GM19193 (cell line): ENCODE results near the gene ZNF408.

ENCODE experiments used
- POLR2A ChIP-seq: IDR thresholded peaks from 4 replicates; pipeline ENCODE4 v1.6.1; 2011; ENCODE audit not compliant: insufficient read depth, insufficient read length; ENCODE audit errors: extremely low read depth

The ZNF408 gene

DNA sequence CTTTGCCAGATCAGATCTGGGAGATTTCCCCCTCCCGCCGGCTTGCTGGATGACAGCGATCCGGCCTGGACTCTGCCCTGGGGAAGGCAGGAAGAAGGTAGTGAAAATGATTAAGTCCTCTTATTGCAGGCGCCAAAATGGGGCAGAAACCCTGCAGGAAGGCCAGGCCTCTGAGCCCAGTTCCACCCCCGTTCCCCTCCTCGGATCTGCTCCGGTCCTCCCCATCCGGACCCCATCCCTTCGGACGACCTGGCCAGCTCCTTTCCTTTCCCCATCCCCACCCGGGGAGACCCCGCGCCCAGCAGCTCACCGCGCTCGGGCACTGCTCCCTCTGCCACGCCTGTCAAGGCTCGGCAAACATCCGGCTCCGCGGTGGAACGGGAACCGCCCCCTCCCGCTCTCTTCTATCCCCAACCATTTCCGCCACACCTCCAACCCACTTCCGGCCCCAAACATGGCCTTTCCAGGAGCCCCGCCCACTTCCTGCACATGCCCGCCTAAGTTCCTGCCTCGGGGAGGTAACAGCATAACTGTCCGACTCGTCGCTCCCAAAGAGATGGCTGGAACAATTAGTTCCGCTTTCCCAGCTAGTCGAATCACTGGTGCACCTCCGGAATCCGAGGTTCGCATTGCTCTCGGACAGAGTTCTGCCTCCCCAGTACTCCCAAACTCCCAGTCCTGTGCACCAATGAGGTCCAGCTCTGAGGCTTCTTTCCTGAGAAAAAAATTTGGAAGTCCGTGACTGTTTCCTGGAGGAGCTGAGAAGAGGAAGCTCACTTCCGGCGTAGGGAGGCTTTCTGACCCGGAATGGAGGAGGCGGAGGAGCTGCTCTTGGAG lies at the start of gene ZNF408, which contains the start of gene ARHGAP1:
TSS of gene ZNF408 (plus strand) at position 791 of the 837 bp plus-strand sequence. CDS start at position 808, 17 bp downstream.
TSS of gene ARHGAP1 (minus strand) at position 379 of the 837 bp plus-strand sequence. CDS start 4,512 bp downstream, outside the sequence.
- TF ChIP-seq POLR2A, result peak; percentile 85

DNA sequence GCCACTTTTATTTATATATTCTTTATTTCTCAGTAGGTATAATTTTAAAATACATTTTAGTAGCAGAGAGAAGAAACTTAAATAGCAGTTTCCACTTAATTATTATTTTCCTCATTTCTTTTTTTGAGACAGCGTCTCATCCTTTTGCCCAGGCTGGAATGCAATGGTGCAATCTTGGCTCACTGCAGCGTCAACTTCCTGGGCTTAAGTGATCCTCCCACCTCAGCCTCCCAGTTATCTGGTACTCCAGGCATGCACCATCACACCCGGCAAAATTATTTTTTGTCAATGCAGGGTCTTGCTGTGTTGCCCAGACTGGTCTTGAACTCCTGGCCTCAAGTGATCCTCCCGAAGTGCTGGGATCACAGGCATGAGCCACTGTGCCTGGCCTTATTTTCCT lies 45.2 kb upstream of the ZNF408 start:
- no peak for TF ChIP-seq POLR2A

DNA sequence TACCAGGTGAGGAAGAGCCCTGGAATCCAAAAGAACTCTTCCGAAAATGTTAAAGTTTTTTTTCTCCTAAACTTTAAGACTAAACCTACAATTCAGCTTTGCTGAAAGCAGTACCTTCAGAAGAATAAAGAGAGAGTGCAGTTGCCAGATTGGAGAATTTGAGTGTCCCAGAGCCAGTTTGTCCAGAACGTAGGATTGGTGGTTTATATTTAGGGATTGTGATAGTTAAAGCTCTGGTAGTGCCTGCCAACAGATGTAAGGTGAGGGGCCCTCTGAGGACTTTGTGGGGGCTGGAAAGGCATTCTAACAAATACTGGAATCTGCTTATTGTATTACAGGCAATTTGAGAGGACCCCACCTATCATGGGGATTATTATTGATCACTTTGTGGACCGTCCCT lies 43.6 kb upstream of the ZNF408 start:
- no peak for TF ChIP-seq POLR2A

DNA sequence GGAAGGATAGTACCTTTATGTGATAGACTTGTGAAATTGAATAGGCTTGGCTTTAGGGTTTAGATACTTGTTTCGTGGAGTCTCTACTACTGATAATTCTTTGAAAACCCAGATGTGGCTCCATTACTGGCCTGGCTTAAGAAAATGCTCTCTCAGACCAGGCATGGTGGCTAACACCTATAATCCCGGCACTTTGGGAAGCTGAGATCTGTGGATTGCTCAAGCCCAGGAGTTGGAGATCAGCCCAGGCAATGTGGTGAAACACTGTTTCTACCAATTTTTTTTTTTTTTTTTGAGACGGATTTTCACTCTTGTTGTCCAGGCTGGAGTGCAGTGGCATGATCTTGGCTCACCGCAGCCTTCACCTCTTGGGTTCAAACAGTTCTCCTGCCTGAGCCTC lies 42.6 kb upstream of the ZNF408 start:
- no peak for TF ChIP-seq POLR2A

DNA sequence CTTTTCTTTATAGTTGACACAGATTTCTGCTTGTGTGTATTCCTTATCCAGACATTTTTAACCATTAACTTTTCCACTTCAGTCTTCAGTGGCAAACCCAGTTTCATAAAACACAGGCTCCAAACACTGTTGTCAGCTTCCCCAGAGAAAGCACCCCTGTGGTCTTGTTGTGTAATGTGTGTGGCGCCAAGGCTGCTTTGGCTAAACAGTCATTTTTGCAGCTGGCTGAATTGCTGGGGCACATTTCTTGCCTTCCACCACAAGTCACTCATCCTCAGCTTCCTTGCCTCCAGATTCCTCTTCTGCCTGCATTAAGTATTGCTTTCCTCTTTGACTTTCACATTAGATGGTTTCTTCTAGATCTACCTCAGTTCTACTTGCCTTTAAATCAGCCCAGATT lies 40.9 kb upstream of the ZNF408 start:
- TF ChIP-seq POLR2A, result no peak

DNA sequence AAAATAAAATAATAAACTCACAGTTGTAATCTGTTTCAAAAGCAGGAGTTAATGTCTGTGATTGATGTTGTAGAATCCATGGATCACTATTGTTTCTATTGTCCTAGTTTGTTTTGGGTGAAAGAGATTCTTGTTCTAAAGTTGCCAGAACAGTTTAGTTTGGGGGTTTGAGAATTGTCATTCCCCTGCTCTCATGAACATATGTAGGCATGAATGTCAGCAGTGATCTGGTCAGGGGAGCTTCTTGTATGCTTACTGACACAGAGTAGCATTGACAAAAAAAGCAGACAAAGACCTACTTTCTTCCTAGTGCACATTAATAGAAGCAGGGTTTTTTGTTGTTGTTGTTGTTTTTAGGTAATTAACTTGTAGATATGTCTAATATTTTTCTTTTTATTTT lies 39.0 kb upstream of the ZNF408 start:
- TF ChIP-seq POLR2A, result no peak

DNA sequence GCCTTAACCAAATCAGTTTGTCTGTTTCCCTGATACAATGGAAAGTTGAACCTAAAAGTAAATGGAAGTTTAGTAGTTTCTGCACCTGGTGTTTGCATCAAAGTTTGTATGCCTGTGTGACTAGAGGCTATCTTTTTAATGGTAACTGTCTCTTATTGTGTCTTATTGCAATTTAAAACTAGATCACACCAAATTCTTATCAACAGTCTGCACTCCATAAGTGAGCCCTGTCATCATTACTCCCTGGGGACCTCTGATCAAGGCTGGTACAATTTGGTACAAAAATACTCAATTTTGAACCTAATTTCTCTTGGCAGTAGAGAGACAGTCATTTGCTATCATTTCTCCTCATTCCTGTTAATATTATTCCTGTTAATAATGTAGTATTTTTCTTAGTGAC lies 38.5 kb upstream of the ZNF408 start:
- TF ChIP-seq POLR2A, result no peak

DNA sequence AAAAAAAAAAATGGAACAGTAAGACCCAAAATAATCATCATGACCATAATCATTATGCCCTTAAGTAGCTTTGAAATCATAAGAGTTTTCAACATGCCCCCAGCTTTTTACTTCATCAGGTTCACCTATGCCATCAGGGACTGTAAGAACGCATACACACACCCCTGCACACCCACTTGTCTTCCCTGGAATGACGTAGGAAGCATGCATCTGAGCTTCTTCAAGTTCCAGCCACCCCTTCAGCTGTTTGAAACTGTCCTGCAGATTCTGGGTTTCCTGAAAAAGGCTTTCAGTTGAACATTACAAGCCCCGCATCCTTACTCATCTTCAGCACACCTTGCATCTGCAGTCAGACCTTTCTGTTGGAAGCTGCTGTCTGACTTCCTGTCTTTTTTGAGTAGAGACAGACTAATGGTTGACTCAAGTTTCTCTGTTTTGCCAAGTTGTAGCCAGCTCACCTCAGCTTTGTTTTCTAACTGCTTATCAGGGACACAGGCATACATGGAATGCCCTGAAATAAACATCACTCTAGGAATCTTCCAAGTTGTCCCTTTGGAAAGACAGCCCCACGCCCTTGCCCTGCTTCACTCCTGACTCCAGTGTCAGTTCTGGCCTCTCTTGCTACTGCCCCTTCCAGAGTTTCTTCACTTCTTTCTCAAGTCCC lies 37.4 kb upstream of the ZNF408 start:
- no peak for TF ChIP-seq POLR2A

DNA sequence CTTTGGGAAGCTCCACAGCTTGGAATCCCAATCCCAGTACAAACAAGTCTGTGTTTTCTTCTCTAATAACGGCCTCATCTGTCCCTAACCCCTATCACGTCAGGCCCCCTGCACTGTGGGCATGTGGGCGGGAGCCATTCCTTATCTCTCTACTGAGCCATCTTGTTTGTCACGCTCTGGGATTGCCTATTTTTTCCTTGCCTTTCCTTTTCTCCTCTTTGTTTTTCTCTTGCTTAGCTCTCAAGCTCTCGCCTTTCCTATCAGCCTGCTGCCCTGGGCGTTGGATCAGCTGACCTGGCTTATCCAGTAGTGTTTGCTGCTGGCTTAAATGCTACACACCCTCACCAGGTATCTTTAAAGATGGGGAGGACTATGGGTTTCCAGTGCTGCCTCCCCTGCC lies 36.2 kb upstream of the ZNF408 start:
- TF ChIP-seq POLR2A, result no peak

DNA sequence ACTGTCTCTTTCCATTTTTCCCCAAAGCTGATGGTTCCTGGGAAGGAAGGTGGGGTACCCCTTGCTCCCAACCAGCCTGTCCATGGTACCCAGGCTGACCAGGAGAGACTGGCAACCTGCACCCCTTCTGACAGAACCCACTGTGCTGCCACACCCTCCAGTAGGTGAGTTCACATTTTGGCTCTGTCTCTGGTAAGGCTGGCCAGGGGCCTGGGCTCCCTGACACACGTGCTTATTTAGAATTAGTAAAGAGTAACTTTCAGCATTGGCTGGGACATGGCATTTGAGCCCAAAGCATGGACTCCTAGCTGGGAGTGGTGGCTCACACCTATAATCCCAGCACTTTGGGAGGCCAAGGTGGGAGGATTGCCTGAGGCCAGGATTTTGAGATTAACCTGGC lies 35.5 kb upstream of the ZNF408 start:
- TF ChIP-seq POLR2A, result no peak

DNA sequence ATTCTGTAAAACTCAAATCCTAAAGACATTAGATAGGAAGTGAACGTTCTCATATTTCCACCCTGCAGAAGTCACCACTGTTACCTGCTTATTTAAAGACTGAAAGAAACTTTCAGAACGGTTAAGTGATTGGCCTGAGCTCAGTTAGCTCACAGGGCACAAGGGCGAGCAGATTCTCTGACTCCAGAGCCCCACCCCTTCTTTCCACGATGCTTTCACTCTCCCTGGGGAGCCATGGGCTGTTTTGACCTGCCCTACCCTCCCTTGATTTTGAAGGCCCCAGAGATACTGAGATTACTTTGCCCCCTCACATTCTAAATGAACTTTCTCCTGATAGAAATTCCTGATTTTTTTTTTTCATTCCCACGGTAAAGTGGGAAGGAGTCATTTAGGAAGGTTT lies 34.3 kb upstream of the ZNF408 start:
- no peak for TF ChIP-seq POLR2A

DNA sequence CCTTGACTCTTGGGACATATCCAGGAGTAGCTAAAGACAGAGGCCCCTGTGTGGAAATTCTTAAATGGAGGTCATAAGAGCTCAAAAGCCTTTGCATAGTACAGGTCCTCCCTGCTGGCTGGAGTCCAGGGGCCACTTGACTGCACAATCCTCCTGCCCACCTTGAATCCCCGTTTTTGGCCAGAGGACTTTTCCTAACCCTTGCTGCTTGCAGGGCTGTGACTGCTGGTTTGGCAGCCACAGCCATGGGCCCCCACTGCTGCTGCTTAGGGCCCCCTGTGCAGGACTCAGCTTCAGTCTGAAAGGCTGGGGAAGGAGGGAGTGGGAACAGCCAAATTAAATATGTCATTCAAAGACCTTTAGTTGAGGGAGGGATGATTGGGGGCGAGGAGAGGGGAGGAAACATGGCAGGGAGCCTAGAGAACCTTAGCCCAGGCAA lies 33.8 kb upstream of the ZNF408 start:
- TF ChIP-seq POLR2A, result no peak

DNA sequence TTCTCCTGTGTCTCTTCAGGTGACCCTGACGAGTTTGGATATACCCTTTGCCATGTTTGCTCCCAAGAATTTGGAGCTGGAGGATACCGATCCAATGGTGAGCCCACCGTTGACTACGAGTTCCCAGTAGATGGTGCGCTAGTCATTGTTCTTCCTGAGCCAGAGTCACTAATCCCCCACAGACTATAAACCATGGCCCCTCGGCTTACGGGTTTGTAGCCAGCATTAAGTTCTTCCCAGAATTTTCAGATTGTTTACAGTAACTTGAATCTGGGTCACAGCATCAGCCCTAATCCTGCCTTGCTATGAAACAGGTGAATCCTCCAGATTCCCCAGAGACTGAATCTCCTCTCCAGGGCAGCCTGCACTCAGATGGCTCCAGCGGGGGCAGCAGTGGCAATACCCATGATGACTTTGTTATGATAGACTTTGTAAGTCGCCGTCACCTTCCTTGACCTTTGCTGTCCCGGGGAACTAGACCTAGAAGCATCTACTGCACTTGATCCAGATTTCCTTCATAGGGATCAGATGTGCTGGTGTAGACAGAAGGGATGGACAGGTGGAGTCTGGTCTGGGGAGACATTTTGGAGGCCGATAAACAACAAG lies 32.2 kb upstream of the ZNF408 start:
- no peak for TF ChIP-seq POLR2A

DNA sequence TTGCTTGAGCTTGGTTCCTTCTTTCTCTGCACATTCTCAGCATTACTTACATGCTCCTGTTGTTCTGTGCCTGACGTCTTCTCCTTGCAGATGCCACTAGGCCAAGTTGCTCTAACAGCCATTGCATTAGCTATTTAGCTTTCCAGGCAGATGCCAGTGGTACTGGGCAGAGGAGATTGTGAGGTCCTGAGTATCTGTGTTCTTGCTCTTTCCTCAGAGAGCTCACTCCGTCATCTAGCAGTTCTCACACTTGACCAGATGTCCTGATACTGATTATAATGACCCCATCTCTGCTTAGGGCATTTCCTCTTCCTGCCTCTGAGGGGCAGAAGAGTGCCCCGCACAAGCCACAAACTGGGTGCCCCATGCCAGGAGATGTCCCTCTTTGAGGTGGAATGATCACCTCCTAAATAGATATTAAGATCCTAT lies 31.1 kb upstream of the ZNF408 start:
- TF ChIP-seq POLR2A, result no peak

DNA sequence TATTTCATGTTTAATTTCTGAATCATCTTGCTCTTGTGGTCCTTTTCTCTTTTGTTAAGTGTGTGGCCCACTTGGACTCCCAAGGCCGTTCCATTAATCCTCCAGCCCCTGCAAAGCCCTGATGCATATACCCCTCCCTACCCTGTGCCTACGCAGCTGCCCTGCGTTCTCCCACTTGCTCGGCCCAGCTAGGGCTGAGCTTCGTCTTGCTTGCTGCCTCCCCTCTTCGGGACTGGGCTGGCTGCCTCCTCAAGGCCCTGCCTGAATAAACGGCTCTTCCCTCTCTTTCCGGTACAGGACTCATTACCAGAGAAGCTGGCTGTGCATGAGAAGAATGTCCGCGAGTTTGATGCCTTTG lies 28.9 kb upstream of the ZNF408 start:
- no peak for TF ChIP-seq POLR2A
